NCI-H226 (cell line): ENCODE results near the gene EPC1.
"Not testable (repeated sequence)": the region's sequence is repeated elsewhere in the genome, so short reads cannot be mapped to it uniquely, and the experiment has no call there.

Experiments
- DNase-seq: peaks from one replicate; pipeline ENCODE4 v3.0.0-alpha.2; 2015

The EPC1 gene

DNA sequence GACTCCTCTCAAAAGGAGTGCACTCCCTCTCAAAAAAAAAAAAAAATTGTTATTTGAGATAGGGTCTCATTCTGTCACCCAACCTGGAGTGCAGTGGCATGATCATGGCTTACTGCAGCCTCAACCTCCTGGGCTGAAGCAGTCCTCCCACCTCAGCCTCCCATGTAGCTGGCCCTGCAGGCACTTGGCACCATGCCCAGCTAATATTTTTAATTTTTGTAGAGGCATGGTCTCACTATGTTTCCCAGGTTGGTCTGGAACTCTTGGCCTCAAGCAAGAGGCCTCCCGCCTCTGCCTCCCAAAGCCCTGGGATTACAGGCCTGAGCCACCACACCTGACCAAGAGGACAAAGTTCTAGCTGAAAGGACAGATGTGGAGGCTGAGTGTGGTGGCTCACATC lies 120.3 kb downstream of the EPC1 start:
- DNase-seq: no peak

DNA sequence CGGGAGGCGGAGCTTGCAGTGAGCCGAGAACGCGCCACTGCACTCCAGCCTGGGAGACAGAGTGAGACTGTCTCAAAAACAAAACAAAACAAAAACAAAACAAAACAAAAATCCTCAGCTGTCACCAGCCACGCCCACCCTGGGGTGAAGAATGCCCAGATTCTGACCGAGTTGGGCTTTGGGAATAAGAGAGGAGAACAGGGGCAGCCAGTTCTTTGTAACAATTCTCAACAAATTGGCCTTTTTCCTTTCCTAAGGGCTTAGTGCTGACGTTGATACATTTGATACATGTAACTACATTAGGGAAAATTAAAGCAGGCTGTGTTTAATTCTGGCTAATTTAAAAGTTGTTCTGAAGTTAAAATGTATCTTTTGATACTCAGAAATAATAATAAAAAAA lies 121.0 kb downstream of the EPC1 start:
- no peak for DNase-seq

DNA sequence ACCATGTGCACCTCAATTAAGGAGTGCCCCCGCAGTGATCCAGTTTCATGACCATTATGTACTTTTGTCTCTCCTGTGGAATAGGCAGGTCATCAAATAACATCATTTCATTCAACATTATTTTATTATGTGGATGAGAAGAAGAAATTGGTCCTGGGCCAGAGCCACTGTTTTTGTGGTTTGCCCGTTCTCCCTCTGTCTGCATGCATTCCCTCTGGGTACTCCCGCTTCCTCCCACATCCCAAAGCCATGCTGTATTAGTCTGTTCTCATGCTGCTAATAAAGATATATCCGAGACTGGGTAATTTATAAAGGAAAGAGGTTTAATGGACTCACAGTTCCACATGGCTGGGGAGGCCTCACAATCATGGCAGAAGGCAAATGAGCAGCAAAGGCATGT lies 124.6 kb downstream of the EPC1 start:
- DNase-seq: not testable (repeated sequence)

DNA sequence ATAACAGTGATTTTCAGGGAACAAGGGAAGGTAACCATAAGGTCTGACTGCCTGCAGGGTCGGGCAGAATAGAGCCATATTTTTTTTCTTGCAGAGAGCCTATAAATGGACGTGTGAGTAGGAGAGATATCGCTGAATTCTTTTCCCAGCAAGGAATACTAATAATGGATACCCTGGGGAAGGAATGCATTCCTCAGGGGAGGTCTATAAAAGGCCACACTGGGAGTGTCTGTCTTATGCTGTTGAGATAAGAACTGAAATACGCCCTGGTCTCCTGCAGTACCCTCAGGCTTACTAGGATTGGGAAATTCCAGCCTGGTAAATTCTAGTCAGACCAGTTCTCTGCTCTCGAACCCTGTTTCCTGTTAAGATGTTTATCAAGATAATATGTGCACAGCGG lies 127.8 kb downstream of the EPC1 start:
- DNase-seq: not testable (repeated sequence)

DNA sequence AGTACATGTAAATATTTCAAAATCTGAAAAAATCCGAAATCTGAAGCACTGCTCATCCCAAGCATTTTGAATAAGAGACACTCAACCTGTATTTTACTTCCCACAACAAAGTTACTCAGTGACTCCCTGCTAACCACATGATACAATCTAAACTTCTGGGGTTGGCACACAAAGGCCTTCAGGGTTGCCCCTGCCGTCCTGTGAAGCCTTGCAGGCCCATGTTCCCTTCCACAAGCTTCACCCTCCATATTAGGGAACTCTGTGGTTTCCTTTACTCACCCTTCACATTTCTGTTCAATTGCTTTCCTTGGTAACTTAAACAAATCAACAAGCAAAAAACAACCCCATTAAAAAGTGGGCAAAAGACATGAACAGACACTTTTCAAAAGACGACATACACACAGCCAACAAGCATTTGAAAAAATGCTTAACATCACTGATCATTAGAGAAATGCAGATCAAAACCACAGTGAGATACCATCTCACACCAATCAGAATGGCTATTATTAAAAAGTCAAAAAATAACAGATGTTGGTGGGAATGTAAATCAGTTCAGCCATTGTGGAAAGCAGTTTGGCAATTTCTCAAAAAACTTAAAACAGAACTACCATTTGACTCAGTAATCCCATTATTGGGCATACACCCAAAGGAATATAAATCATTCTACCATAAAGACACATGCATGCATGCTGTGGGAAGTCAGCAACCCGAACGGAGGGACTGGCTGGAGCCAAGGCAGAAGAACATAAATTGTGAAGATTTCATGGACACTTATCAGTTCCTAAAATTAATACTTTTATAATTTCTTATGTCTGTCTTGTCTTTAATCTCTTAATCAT lies 128.5 kb downstream of the EPC1 start:
- not testable (repeated sequence) for DNase-seq
